Measurements from ENCODE around the gene PNLIPRP3. TPM values are rescaled to one million over a fixed set of nuclear protein-coding genes. Genes with fewer than 3 reads are reported as not detected.

The PNLIPRP3 gene
- total RNA-seq, 1 experiment from 2014 or later, result not detected

DNA sequence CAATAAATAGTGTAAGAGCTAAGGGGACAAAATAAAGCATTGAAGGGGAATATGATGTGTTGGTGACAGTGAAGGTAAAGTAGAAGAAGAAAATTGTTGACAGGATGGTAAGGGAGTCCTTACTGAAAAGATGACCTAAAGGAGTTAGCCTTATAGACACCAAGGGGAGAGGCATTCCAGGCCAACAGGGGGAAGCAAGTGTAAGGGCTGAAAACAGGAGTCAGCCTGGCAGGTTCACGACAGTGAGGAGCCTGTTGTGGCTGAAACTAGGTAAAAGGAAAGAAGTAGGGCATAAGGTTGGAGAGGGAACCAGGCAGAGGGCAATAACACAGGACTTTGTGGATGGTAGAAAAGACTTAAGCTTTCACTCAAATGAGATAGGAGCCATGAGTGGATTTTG, 34.0 kb downstream of the PNLIPRP3 start:
- Mint-ChIP-seq H3K27ac (peak overlapping the region in 1 of 3 experiments; percentile 73; a peak in 1 of 7 replicates), H3K4me3 (no peak overlapping the region), H3K27me3 (ENCODE audit: low read depth) (peaks cover 2% of the 10 kb centered on the region; the same call in 1 of the 2 replicates), H3K36me3 (ENCODE audit: insufficient read depth in 1 of 3, low read depth in 3 of 3) (peaks cover 0 to 4% (median 0%) of the 10 kb centered on the region in 3 experiments; a peak in 2 of 7 replicates), H3K9me3 (peaks cover 0 to 3% of the 10 kb centered on the region in 2 experiments; a peak in 1 of 5 replicates), H3K4me1 (peaks cover 17 to 21% of the 10 kb centered on the region in 2 experiments)
- no peak overlapping the region for H3K18ac ChIP-seq (ENCODE audit: insufficient read length, low read depth, low read length)
- no peak overlapping the region for H3K56ac ChIP-seq (ENCODE audit: insufficient read length, low read depth, low read length)
- WGBS (ENCODE audit: extremely low coverage, insufficient read length, low lambda C conversion rate), result no CpG with 5 or more reads among the region's 1 CpG
- no peak overlapping the region for H4K91ac ChIP-seq (ENCODE audit: insufficient read length, low read depth, low read length)
- no peak overlapping the region for H4K8ac ChIP-seq (replicated peaks; ENCODE audit: insufficient read length, low read depth, low read length)
- no peak for DNase-seq
- no peak overlapping the region for H2BK20ac ChIP-seq (ENCODE audit: low read depth, low read length, poor library complexity, severe bottlenecking)
- no peak overlapping the region for H3K27ac ChIP-seq (ENCODE audit: insufficient read length, low read depth, low read length)
- H2BK5ac ChIP-seq (ENCODE audit: insufficient read length, low read length), result no peak overlapping the region
- TF ChIP-seq, protein P1, sequence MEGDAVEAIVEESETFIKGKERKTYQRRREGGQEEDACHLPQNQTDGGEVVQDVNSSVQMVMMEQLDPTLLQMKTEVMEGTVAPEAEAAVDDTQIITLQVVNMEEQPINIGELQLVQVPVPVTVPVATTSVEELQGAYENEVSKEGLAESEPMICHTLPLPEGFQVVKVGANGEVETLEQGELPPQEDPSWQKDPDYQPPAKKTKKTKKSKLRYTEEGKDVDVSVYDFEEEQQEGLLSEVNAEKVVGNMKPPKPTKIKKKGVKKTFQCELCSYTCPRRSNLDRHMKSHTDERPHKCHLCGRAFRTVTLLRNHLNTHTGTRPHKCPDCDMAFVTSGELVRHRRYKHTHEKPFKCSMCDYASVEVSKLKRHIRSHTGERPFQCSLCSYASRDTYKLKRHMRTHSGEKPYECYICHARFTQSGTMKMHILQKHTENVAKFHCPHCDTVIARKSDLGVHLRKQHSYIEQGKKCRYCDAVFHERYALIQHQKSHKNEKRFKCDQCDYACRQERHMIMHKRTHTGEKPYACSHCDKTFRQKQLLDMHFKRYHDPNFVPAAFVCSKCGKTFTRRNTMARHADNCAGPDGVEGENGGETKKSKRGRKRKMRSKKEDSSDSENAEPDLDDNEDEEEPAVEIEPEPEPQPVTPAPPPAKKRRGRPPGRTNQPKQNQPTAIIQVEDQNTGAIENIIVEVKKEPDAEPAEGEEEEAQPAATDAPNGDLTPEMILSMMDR (conservative IDR thresholded peaks at IDR 0.05), result no peak; the same call in 2 of the 3 replicates
- no peak overlapping the region for H2BK12ac ChIP-seq (ENCODE audit: insufficient read length, low read depth, low read length)
- H3K79me2 ChIP-seq (ENCODE audit: insufficient read depth, low read length), result no peaks in the 10 kb centered on the region
- H2AFZ ChIP-seq (ENCODE audit: low read length), result no peak overlapping the region
- no peak overlapping the region for H2BK15ac ChIP-seq (ENCODE audit: low read depth, low read length)
- no peak overlapping the region for H3K23ac ChIP-seq (ENCODE audit: insufficient read length, low read depth, low read length)
- H3K4me2 ChIP-seq (ENCODE audit: insufficient read depth, insufficient read length, low read length), result no peak overlapping the region
- no peak overlapping the region for H2AK5ac ChIP-seq (ENCODE audit: insufficient read length, low read length)
- no peaks in the 10 kb centered on the region for H3K9me3 ChIP-seq (ENCODE audit: control insufficient read depth, low read depth, low read length)
- no peak overlapping the region for H3K14ac ChIP-seq (ENCODE audit: insufficient read depth, low read length)
- no peaks in the 10 kb centered on the region for H4K20me1 ChIP-seq (ENCODE audit: control insufficient read depth, insufficient read depth, insufficient read length)
- H3K4me1 ChIP-seq (ENCODE audit: insufficient read depth, low read length), result no peaks in the 10 kb centered on the region
- no peak overlapping the region for H3K9ac ChIP-seq (ENCODE audit: extremely low read depth, insufficient read length, low read length)
- H3K79me1 ChIP-seq (ENCODE audit: insufficient read depth, low read depth, low read length, poor library complexity, severe bottlenecking), result no peaks in the 10 kb centered on the region
- H3K23me2 ChIP-seq (ENCODE audit: insufficient read length, low read depth, low read length, poor library complexity, severe bottlenecking), result no peaks in the 10 kb centered on the region
- no peak overlapping the region for H2BK120ac ChIP-seq (ENCODE audit: low read depth, low read length, poor library complexity, severe bottlenecking)
- no peak overlapping the region for H4K5ac ChIP-seq (ENCODE audit: insufficient read length, low read depth, low read length)
- H3K4ac ChIP-seq (ENCODE audit: low read depth, low read length), result no peak overlapping the region
- no peak overlapping the region for H3T11ph ChIP-seq (ENCODE audit: low read length)
- H3K27me3 ChIP-seq (ENCODE audit: insufficient read depth, low read length), result no peaks in the 10 kb centered on the region
